Gastroesophageal sphincter (tissue), 3 donors: Measurements from ENCODE around the gene RHBDF2.

Experiments
- CTCF ChIP-seq, 4 experiments: fragments of 200-600 bp in 2 of 4; fragments of 450-650 bp in 2 of 4; sonication (generic) in 1 of 4; IDR thresholded peaks; one replicate each; pipeline ENCODE4 v1.5.1; 2017 to 2019; ENCODE audit warnings: antibody characterized with exemption in 4 of 4, mild to moderate bottlenecking in 2 of 4, moderate library complexity in 2 of 4
- EP300 ChIP-seq: sonication (generic); formaldehyde crosslinking; IDR thresholded peaks from one replicate; pipeline ENCODE4 v1.6.1; 2017; ENCODE audit warnings: antibody characterized with exemption, mild to moderate bottlenecking
- POLR2A ChIP-seq, 2 donors: fragments of 450-650 bp; IDR thresholded peaks; one replicate each; pipeline ENCODE4 v1.6.1; 2017; ENCODE audit warnings: antibody characterized with exemption in 2 of 2, mild to moderate bottlenecking in 2 of 2, moderate library complexity in 1 of 2

GRCh38 chr17:76444518-76445311, 56.5 kb downstream of the RHBDF2 start:
- TF ChIP-seq POLR2A (IDR thresholded peaks at IDR 0.05) = no peak
- no peak for TF ChIP-seq EP300
- TF ChIP-seq CTCF (IDR thresholded peaks at IDR 0.05) = no peak
